OCI-LY7 (cell line): ENCODE measurements around the gene ZNF547. TPM values are rescaled to one million over a fixed set of nuclear protein-coding genes. Genes with fewer than 3 reads are reported as not detected.

Source experiments
- BruUV-seq: library from RNA; stranded (reverse); fragments of 400-500 nt; replicated peaks from 2 replicates; lab custom pipeline; 2021; lab: Mats Ljungman, UMichigan
- CTCF ChIA-PET: fragments of 300-600 bp; sonication (Branson Sonifier 250); formaldehyde crosslinking; loops from one replicate; lab custom pipeline; 2022; ENCODE audit warnings: antibody characterized with exemption; ENCODE audit not compliant: unreplicated experiment; lab: Charles Lee
- POLR2A ChIA-PET: fragments of 300-600 bp; sonication (Branson Sonifier 250); formaldehyde crosslinking; loops from one replicate; lab custom pipeline; 2022; ENCODE audit warnings: antibody characterized with exemption; lab: Charles Lee
- DNase-seq: peaks from one replicate; pipeline ENCODE4 v3.0.0-alpha.2; 2015; ENCODE audit warnings: low spot score
- H2AFZ ChIP-seq: fragments of 200-600 bp; sonication (generic), shearing (Covaris generic); 2 replicates; pipeline ENCODE4 v1.6.1; 2014; ENCODE audit warnings: mild to moderate bottlenecking, antibody characterized with exemption, low read length, moderate library complexity
- H3K27ac ChIP-seq: fragments of 200-600 bp; sonication (generic); 2 replicates; pipeline ENCODE4 v1.5.1; 2014; ENCODE audit warnings: mixed run types, low read depth, mild to moderate bottlenecking, moderate library complexity, low read length, inconsistent platforms; ENCODE audit not compliant: poor library complexity, severe bottlenecking
- H3K36me3 ChIP-seq: fragments of 200-600 bp; sonication (generic); 2 replicates; pipeline ENCODE4 v1.6.1; 2014; ENCODE audit warnings: mild to moderate bottlenecking, antibody characterized with exemption, low read length, moderate library complexity, mixed read lengths; ENCODE audit not compliant: insufficient read depth
- H3K4me1 ChIP-seq: fragments of 200-600 bp; sonication (generic); 2 replicates; pipeline ENCODE4 v1.5.1; 2014; ENCODE audit warnings: mild to moderate bottlenecking, low read length; ENCODE audit not compliant: insufficient read depth, poor library complexity, severe bottlenecking
- H3K4me2 ChIP-seq: fragments of 200-600 bp; sonication (generic); 2 replicates; pipeline ENCODE4 v1.6.1; 2014; ENCODE audit warnings: mild to moderate bottlenecking, low read length
- H3K4me3 ChIP-seq: fragments of 200-600 bp; sonication (generic); 2 replicates; pipeline ENCODE4 v1.5.1; 2014; ENCODE audit warnings: mild to moderate bottlenecking, low read depth, low read length; ENCODE audit not compliant: poor library complexity, severe bottlenecking
- H3K79me2 ChIP-seq: fragments of 200-600 bp; sonication (generic); 2 replicates; pipeline ENCODE4 v1.6.1; 2016; ENCODE audit warnings: low read depth, mild to moderate bottlenecking, low read length, moderate library complexity, mixed read lengths; ENCODE audit not compliant: insufficient read depth
- H3K9me2 ChIP-seq: fragments of 200-600 bp; sonication (generic); 2 replicates; pipeline ENCODE4 v1.6.1; 2016; ENCODE audit warnings: mild to moderate bottlenecking, low read length, mixed read lengths; ENCODE audit not compliant: insufficient read depth
- H3K9me3 ChIP-seq: fragments of 200-600 bp; sonication (generic); 2 replicates; pipeline ENCODE4 v1.6.1; 2014; ENCODE audit warnings: mild to moderate bottlenecking, mixed run types, low read length, mixed read lengths
- H4K20me1 ChIP-seq: fragments of 200-600 bp; sonication (generic); 2 replicates; pipeline ENCODE4 v1.6.1; 2014; ENCODE audit warnings: mild to moderate bottlenecking, antibody characterized with exemption, low read length, moderate library complexity, mixed read lengths; ENCODE audit not compliant: insufficient read depth
- CTCF ChIP-seq: fragments of 200-600 bp; sonication (generic); conservative IDR thresholded peaks from 2 replicates; pipeline ENCODE4 v1.5.1; 2014; ENCODE audit warnings: mild to moderate bottlenecking, antibody characterized with exemption, low read length, moderate library complexity, mixed read lengths
- EZH2phosphoT487 ChIP-seq: fragments of 200-600 bp; sonication (generic); IDR thresholded peaks from 2 replicates; pipeline ENCODE4 v1.6.1; 2018; ENCODE audit warnings: low read depth, borderline replicate concordance, mild to moderate bottlenecking, mixed run types, antibody characterized with exemption, low read length, moderate library complexity, mixed read lengths
- intact Hi-C: fragments of 100-400 bp; cut with micrococcal nuclease; formaldehyde crosslinking; loops from one replicate; pipeline ENCODE4 v1.10.0; 2022; ENCODE audit not compliant: unreplicated experiment
- total RNA-seq, 2 experiments: library from RNA; depleted of rRNA in 1 of 2; stranded (reverse); fragments of >200 nt in 1 of 2; shearing (Covaris generic) in 1 of 2; gene quantifications; 2 replicates each; pipeline ENCODE4 v1.2.3, GENCODE V29; 2014 to 2022

ZNF547 gene
- total RNA-seq, 2 experiments from 2014 or later, result 3.9 to 4.5 TPM

GRCh38 chr19:57382806-57383488 is 19.6 kb downstream of the ZNF547 start:
- Histone ChIP-seq H3K79me2 (no peaks in the 10 kb centered on the region), H3K4me2 (no peak overlapping the region), H3K36me3 (peaks cover 10% of the 10 kb centered on the region), H3K27ac (no peak overlapping the region), H4K20me1 (no peaks in the 10 kb centered on the region), H3K9me3 (peaks cover 8% of the 10 kb centered on the region; the same call in 1 of the 2 replicates), H3K4me3 (no peak overlapping the region), H2AFZ (no peak overlapping the region), H3K4me1 (no peaks in the 10 kb centered on the region), H3K9me2 (no peaks in the 10 kb centered on the region)
- intact Hi-C loops, result no loop called here
- DNase-seq, result no peak
- CTCF ChIA-PET, result no interaction called here
- POLR2A ChIA-PET, result interaction anchor here (0.5 kb wide), 1 partner anchor 16 kb away, joined by 3 read pairs; no protein-coding TSS in a partner anchor
- TF ChIP-seq EZH2phosphoT487, result no peak
- no peak for TF ChIP-seq CTCF
- BruUV-seq, result no TSS peak

- BruUV-seq, result no TSS peak
- CTCF ChIA-PET, result no interaction called here
Observed at GRCh38 chr19:57389194-57389729, 25.9 kb downstream of the ZNF547 start.

More at GRCh38 chr19:57389194-57389729, 25.9 kb downstream of the ZNF547 start:
- TF ChIP-seq EZH2phosphoT487 (no peak), CTCF (no peak)
- no peak for DNase-seq
- H2AFZ ChIP-seq, result peak overlapping the region; percentile 100
- POLR2A ChIA-PET, result interaction anchor here (0.6 to 1.3 kb wide), 4 partner anchors 20 to 1165 kb away, joined by 3 read pairs; partner anchors contain the start of genes TRAPPC2B and ZNF547
- no peaks in the 10 kb centered on the region for H3K9me2 ChIP-seq
- H3K9me3 ChIP-seq, result peaks cover 22% of the 10 kb centered on the region; the same call in 1 of the 2 replicates
- peak overlapping the region; percentile 53 for H3K4me2 ChIP-seq
- intact Hi-C loops, result loop anchor here (1.0 kb wide), 1 partner anchor 26 kb away; the partner anchor contains the start of genes TRAPPC2B and ZNF547
- peak overlapping the region; percentile 14 for H3K27ac ChIP-seq
- H3K36me3 ChIP-seq, result peaks cover 17% of the 10 kb centered on the region
- peaks cover 16% of the 10 kb centered on the region for H3K4me1 ChIP-seq
- H4K20me1 ChIP-seq, result no peaks in the 10 kb centered on the region
- H3K4me3 ChIP-seq, result peak overlapping the region; percentile 86
- H3K79me2 ChIP-seq, result peaks cover 27% of the 10 kb centered on the region; the same call in 1 of the 2 replicates
